Measurements from ENCODE around the gene PDGFA. TPM values are rescaled to one million over a fixed set of nuclear protein-coding genes. Genes with fewer than 3 reads are reported as not detected.

PDGFA gene
- polyA plus RNA-seq, 10 donors: 24.6 to 45.9 (median 31.2) TPM

DNA sequence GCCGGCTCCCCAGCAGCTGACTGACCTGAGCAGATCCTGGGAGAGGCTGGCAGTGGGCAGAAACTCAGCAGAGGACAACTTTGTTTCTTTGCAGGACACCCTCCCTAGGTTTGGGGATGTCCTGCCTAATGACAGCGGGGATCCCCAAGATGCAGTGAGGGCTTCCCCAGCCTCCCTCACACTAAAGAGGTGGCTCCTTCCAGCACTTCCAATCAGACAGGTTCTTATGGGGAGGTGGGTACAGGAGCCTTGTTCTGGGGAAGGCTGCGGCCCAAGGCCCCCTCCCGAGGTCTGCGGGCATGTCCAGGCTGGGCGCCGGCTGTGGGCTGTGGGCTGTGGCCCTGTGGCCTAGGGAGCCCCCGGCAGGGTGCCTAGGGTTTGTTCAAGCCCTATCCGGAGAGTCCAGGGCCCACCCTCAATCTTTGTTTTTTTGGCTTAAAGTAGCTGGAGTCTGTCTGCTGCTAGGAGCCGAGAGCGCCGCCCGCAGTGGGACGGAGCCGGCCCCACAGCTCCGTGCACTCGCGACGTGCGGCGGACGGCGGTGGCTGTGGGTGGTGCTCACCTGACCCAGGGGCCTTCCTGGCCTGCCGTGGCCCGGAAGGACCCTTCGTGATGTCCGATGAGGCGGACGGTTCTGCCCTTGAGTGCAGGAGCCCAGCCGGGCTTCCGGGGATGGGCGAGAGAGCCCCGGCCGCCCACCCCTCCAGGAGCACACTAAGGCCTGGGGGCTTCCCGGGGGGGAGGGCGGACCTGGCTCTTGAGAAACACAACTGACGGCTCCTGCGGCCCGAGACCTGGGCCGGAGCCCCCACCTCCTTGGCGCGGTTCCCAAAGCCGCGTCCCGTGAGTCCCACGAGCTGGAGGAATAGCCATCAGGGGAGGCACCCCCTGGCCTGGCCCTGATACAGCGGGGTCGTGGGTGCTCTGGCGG is 57.2 kb downstream of the PDGFA start:
- DNase-seq: peak in 1 of 3 donors; percentile 16

DNA sequence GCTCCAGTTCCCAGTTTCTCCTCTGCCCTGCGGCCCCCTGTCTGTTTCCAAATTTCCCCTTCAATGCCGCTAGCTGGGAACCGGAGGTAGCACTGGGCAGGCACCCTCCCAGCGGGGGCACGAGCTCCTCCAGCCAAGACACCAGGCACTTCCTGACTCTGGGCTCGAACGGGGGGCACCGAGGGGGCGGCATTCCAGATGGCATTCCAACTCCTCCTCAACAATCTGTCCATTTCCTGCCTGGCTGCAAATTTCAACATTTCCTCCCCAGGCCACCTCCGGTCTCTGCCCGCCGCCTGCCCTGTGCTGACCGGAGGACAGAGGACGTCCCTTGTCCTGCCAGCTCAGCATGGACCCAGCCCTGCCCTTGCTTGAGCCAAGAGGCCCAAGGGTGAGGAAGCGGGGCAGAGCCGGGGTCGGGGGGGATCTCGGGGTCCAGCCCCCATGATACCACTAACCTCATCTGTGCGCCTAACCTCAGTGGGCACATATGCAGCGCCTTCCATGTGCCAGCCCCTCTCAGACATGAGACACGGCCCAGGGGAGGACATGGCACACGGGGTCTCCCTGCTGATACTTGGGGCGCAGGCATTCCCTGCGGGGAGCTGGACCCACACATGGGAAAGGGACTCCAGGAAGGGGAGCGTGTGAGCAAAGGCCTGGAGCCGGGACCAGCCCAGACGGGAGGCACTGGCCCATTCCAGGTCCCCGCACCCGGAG is 58.0 kb downstream of the PDGFA start:
- DNase-seq: peak in 1 of 3 donors; percentile 43

DNA sequence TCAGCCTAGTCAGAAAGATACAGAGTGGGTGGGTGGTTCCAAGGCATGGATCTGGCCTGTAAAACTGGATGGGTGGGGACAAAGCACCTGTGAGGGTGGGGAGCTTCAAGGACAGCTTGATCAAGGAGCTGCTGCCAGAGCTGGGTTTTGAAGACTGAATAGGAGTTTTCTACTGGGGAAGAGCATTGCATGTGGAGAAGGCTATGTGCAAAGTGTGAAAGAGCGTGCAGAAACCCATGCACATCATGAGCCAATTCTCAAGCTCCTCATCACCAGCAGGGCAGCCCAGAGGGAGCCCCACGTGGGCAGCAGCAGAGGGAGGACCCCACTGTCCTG is 58.6 kb downstream of the PDGFA start:
- no peak for DNase-seq

DNA sequence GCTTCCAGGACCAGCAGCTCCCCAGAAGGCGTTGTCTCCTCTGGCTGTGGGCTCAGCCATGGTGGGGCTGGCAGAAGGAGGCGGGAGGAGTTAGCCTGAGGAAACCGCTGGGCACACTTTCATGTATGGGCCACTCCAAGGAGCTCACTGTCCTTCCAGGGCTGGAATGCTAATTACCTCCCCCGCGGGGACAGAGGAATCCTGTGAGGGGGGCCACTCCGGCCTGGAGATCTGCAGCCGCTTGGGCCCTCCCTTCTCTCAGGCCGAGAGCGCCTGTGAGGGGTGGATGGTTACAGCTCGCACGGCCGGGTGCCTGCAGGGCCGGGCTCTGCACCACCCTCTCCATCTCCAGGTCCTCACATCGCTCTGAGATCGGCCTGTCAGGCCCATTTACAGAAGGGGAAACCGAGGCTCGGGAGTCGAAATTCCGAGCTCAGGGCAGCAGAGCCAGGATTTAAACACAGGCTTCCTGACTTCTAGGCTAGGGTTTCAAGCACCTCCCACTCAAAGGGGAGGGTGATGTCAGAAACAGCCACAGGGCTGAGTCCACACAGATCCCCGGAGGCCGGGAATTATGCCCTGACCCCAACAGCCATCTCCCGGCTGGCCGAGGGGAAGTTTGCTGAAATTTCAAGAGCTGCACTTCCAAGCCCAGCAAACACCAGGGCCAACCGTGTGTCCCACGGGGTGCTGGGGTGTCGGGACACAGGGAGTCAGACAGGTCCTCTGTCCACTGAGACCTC is 59.1 kb downstream of the PDGFA start:
- peak in 1 of 3 donors; percentile 60 for DNase-seq

DNA sequence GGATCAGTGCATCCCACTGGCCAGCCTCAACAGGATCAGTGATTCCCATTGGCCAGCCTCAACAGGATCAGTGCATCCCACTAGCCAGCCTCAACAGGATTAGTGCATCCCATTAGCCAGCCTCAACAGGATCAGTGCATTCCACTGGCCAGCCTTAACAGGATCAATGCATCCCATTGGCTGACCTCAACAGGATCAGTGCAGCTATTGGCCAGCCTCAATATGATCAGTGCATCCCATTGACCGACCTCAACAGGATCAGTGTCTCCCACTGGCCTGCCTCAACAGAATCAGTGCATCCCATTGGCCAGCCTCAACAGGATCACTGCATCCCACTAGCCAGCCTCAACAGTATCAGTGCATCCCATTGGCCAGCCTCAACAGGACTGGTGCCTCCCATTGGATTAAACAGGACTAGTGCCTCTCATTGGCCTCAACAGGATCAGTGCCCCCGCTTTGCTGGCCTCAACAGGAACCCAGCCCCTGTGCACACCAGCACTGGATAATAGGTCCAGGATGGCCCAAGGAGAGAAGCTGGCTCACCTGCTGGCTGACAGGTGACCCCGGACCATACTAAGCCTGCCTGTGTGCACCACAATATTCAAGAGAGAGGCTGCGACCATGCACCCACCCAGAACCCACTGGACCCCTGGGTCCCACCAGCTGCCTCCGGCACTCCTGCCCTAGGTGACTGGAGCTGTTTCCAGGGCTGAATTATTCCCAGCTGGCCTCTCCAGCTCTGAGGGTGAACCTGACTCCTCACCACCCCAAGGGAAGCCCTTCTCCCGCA is 59.9 kb downstream of the PDGFA start:
- no peak for DNase-seq

DNA sequence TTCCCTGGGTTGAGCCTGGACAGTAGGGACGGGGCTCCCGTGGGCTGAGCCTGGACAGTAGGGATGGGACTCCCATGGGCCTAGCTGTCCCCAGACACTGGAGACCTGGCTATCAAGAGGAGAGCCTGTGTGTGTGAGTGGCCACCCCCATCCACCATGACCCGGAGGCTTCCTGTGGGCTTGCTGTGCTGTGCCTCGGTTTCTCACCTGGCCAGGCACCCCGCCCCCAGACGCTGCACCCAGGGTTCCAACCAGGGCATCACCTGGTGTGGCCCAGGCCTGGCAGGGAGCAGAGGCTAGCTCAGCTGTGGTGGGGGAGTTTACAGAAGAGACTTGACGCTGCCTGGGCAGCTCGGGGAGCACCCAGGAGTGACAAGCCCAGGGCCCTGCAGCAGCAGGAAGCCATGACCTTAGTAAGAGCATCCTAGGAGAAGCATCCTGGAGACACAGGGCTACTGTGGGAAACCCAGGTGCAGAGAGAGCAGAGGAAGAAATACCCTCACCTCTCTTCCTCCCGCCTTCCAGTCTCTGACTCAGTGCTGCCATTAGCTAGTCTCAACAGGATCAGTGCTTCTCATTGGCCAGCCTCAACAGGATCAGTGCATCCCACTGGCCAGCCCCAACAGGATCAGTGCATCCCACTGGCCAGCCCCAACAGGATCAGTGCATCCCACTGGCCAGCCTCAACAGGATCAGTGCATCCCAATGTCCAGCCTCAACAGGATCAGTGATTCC is 61.0 kb downstream of the PDGFA start:
- DNase-seq: no peak

DNA sequence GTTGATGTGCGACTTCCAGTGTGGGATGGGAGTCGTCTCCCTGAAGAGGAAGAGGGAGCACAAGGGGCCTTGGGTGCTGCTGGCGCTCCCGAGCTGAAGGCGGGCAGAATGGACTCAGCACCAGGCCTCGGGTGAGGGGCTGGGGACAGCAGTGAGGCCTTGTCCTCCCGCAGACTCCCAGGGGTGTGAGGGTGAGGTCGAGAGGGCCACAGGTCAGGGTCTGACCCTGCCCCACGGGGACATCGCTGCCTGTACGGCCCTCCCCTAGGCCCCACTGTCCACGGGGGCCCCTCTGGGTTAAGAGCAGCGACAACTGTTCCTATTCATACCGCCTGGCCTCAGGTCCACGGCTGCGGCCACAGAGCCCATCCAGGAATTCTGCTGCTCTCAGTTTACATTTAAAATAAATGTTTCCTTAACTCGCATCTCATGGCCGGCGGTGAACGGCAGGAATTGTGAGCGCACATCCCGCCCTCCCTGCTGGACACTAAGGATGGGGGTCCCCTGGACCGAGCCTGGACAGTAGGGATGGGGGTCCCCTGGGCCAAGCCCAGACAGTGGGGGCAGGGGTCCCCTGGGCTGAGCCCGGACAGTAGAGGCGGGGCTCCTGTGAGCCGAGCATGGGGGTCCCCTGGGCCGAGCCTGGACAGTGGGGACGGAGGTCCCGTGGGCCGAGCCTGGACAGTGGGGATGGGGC is 61.7 kb downstream of the PDGFA start:
- DNase-seq: no peak

DNA sequence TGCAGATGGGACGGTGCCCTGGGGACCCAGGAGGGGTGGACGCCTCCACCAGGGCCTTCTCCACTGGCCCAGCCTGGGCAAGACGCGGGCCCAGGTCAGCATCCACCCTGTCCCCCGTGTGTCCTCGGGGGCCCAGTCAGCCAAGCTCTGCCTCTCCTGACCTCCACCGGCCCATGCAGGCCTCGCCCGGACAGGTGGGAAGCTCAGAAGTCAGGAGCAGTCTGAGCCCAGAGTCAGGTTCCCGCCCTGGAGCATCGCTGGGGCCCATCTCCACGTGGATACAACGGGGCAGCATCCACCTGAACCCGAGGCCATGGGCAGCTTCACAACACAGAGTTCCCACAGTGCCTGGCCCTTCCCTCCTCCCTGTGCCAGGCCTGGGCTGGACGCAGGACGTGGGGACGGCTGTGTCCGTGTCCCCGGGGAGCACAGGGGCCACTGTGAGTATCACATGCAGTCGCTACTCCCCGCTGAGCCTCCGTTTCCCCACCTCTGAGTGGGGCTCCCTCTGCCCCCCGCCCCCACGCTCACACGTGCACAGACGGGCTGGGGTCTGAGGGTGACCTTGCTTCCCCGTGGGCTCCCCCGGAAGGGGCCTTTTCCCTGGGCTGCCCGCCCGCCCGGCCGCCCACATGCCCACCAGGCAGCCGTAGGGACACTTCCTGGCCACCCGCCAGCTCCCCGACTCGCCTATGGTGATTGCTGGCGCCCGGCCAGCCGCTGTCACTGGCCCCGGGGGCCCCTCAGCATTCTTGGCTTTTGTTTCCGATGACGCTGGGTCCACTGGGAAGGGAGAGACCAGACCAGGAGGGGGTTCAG is 64.3 kb downstream of the PDGFA start:
- peak in 2 of 3 donors; percentile 44 to 74 for DNase-seq

DNA sequence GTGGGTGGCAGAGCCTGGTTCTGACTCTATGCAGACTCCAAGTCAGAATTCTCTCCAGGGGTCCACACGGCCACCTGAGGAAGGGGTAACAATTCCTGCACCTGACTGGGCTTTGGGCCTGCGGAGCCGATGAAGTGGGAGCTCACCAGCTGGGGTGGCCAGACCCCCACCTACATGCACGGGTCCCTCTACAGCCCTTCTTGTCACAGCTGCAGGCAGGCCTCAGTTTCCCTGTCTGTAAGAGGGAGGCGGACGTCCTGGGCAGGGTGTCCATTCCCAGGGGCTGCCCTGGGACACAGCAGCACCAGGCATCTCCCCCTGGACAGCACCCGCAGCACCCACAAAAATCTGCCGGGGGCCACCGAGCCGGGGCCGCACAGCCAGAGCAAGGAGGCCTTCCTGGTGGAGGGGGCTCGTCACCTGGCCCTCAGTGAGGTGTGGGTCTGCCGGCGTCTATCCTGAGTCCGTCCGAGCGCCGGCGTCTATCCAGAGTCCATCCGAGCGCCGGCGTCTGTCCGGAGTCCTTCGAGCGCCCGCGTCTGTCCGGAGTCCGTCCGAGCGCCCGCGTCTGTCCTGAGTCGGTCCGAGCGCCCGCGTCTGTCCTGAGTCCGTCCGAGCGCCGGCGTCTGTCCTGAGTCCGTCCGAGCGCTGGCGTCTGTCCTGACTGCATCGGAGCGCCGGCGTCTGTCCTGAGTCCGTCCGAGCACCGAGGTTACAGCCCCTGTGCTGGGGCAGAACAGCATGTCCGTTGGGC is 65.1 kb downstream of the PDGFA start:
- no peak for DNase-seq

DNA sequence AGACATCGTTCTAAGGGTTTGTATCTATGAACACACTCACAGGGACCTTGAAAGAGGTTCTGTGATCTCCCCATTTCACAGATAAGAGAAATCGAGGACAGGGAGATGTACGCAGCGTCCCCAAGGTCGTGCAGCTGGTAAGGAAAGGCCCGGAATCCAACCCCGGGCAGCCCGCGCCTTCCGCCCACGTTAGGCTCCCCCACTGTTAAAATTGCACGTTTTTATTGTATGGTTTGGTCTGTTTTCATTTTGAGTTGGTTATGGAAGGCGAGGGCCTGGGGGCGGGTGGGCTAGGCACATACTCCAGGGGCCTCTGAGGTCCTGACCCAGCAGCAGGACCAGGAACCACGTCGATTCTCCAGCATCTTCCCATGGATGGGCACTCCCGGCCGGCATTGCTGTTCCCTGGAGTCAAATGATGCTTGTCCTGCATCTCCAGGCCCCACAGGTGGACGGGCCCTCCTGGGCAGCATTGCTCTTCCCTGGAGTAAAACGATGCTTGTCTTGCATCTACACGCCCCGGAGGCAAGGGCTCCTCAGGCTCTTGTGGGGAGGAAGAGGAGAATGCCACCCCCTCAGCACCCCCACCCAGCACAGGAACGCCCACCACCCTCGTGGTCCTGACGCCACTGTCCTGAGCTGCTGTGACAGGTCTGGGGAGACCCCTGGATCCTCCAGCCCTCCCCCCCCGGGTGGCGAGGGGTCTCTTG is 65.9 kb downstream of the PDGFA start:
- DNase-seq: no peak

DNA sequence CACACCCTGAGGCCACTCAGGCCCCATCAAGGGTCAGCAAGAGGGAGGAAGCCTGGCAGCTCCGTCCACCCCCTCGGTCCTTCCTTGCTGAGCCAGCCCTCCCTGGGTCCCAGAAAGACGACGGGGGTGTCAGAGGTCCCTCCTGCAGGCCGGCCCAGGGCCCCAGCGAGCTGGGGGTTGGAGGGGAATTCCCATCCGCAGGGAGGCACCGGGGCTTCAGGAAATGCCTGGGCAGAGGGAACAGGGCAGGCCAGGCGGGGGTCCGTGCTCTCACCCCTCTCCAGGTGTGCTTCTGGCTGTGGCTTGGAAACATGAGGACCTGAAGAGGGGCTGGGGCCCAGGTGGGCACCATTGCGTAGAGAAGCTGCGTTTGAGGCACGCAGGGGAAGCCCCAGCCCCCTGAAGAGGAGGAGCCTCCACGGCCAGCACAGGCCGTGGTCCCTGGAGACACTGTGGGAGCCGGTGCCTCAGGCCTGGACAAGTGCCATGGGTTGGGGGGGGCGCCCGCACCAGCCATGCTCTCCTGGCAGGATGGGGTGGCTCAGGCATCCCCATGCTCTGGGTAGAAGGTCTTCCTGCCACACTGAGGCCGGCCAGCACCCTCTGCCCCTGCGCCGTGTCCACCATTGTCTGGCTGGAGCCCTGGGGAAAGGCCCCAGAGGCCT is 66.7 kb downstream of the PDGFA start:
- no peak for DNase-seq

DNA sequence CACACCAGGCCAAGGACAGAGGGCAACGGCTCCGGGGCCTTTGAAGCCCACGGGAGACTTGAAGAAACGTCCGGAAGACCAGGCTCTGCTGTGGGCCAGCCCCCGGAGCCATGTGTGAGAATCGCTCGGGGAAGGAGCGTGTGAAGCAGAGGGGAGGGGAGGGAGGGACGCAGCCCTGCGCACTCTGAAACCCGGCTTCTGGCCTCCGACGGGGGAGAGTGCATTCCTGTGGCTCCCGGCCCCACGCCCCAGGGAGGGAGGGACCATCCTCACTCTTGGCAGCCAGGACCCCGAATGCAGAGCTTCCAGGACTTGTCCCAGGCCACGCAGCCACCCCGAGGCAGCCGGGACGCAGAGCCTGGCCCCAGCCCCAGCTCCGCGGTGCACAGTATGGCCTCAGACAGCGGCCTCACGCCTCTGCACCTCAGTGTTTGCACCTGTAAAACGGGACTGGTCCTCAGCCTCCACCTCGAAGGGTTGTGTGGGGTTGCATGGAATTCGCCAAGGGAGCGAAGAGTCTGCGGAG is 67.4 kb downstream of the PDGFA start:
- peak in 1 of 3 donors; percentile 70 for DNase-seq

DNA sequence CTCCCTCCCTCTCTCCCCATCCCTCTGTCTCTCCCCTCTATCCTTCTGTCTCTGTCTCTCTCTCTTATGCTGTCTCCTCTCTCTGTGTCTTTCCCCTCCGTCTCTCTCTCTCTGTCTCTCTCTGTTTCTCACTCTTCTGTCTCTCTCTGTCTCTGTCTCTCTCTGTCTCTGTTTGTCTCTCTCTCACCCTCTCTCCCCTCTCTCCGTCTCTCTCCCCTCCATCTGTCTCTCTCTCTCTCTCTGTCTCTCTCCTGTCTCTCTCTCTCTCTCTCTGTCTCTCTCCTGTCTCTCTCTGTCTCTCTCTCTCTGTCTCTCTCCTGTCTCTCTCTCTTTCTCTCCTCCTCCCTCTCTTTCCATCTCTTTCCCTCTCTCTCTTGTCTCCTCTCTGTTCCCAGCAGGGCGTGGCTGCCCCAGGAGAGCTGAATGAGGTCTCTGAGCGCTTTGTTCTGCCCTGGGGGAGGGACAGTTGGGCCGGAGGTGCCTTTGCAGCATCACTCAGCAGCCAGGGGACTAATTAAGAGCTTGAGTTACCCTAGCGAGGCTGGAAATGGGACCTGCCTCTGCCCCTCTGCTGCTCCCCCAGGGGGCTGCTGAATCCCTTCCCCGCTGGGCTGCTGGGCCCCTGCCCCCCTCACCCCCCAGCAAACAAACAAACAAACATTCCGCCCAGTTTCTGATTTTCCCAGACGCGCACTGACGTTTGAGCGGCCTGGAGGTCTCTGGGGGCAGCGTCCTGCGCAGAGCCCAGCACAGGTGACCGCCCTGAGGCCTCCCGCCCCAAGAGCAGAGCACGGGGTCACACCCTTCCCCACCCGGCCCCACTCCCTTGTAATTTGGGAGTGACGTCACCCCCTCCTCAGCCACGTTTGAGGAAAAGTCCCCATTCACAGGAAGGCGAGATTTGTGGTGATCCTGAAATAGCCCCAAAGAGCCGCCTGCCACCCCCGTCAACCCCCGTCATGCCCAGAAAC is 68.1 kb downstream of the PDGFA start:
- no peak for DNase-seq

DNA sequence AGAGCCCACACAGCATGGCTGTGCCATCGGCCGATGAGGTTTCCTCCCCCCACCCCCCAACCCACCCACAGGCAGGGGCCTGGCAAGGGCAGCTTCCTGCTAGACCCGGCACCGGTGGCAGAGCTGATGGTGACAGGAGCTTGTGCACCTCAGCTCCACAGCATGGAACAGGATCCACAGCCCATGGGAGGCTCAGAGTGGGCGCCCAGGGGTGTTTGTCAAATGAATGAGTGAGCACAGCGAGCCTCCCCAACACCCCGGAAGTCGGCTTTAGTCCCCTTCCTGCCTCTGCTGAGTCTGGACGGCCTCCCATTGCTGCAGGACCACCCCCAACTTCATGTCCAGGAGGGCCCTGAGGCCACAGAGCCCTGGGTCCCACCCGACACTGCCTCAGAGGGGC is 68.9 kb downstream of the PDGFA start:
- no peak for DNase-seq

DNA sequence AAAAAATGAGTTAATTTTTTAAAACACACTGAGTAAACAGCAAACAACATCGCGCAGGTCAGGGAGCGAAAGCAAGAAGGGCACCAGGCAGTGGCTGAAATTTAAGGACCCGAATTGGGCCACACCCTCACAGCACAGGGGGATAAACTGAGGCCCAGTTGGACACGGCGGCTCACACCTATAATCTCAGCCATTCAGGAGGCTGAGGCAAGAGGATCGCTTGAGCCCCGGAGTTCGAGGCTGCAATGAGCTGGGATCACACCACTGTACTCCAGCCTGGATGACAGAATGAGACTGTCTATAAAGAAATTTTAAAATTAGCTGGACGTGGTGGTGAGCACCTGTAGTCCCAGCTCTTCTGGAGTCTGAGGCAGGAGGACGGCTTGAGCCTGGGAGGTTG is 69.6 kb downstream of the PDGFA start:
- no peak for DNase-seq
